SK-N-SH (cell line): ENCODE measurements around the gene C15orf40. TPM values are rescaled to one million over a fixed set of nuclear protein-coding genes. Genes with fewer than 3 reads are reported as not detected.

Experiments used
- CTCF ChIA-PET: fragments of 300-600, 350-600 bp; formaldehyde crosslinking; extraction: SDS; loops from one replicate; lab custom pipeline; 2021; lab: Yijun Ruan, JAX
- POLR2A ChIA-PET: fragments of 350-600 bp; sonication (Branson Sonifier 250); formaldehyde crosslinking; extraction: SDS; loops from one replicate; lab custom pipeline; 2020; ENCODE audit warnings: antibody characterized with exemption, inconsistent platforms; lab: Yijun Ruan, JAX
- DNase-seq: peaks from one replicate; pipeline ENCODE4 v3.0.0; 2012
- H2AFZ ChIP-seq: fragments of 200-600 bp; sonication (generic); 2 replicates; pipeline ENCODE4 v1.8.1; 2016; ENCODE audit warnings: antibody characterized with exemption, mild to moderate bottlenecking, low read depth
- H3F3A ChIP-seq: fragments of 200-600 bp; sonication (generic); replicated peaks from 2 replicates; pipeline ENCODE3; 2016; ENCODE audit warnings: antibody characterized with exemption, mild to moderate bottlenecking; ENCODE audit not compliant: insufficient read depth
- H3K27ac ChIP-seq, 2 experiments: fragments of 200-500 bp in 1 of 2; fragments of 200-600 bp in 1 of 2; sonication (Bioruptor generic) in 1 of 2; sonication (generic), shearing (Covaris generic) in 1 of 2; 2 replicates each; pipeline versions ENCODE4 v1.5.1 to v1.6.1; 2014 to 2016; ENCODE audit warnings: low read depth in 2 of 2, inconsistent platforms in 1 of 2, low read length in 1 of 2, mild to moderate bottlenecking in 1 of 2, mixed read lengths in 1 of 2
- H3K27me3 ChIP-seq: fragments of 200-600 bp; sonication (generic), shearing (Covaris generic); 2 replicates; pipeline ENCODE4 v1.6.1; 2016; ENCODE audit warnings: mixed run types; ENCODE audit not compliant: insufficient read depth
- H3K36me3 ChIP-seq, 2 experiments: fragments of 200-500 bp in 1 of 2; fragments of 200-600 bp in 1 of 2; sonication (Bioruptor generic) in 1 of 2; sonication (generic) in 1 of 2; replicated peaks in 1 of 2; 2 replicates each; pipeline versions ENCODE3 to v1.5.1; 2014 to 2016; ENCODE audit warnings: low read length in 1 of 2, mild to moderate bottlenecking in 1 of 2; ENCODE audit not compliant: insufficient read depth in 2 of 2, control insufficient read depth in 1 of 2
- H3K4me1 ChIP-seq, 2 experiments: fragments of 200-500 bp in 1 of 2; fragments of 200-600 bp in 1 of 2; sonication (Bioruptor generic) in 1 of 2; sonication (generic), shearing (Covaris generic) in 1 of 2; 2 replicates each; pipeline versions ENCODE4 v1.5.1 to v1.6.1; 2014 to 2016; ENCODE audit warnings: low read depth in 1 of 2, low read length in 1 of 2, mixed run types in 1 of 2; ENCODE audit not compliant: insufficient read depth in 2 of 2, control insufficient read depth in 1 of 2
- H3K4me2 ChIP-seq: fragments of 200-600 bp; sonication (generic), shearing (Covaris generic); 2 replicates; pipeline ENCODE4 v1.6.1; 2017; ENCODE audit warnings: mixed run types
- H3K4me3 ChIP-seq, 2 experiments: fragments of 200-500 bp in 1 of 2; fragments of 200-600 bp in 1 of 2; sonication (Bioruptor generic) in 1 of 2; sonication (generic), shearing (Covaris generic) in 1 of 2; 2 replicates each; pipeline versions ENCODE4 v1.5.1 to v1.8.1; 2014 to 2016; ENCODE audit warnings: low read depth in 2 of 2, inconsistent platforms in 1 of 2, low read length in 1 of 2, mild to moderate bottlenecking in 1 of 2, mixed read lengths in 1 of 2, moderate library complexity in 1 of 2
- H3K79me2 ChIP-seq: fragments of 200-600 bp; sonication (generic); 2 replicates; pipeline ENCODE4 v1.8.1; 2017; ENCODE audit warnings: mild to moderate bottlenecking; ENCODE audit not compliant: insufficient read depth
- H3K9ac ChIP-seq: fragments of 200-600 bp; sonication (generic); 2 replicates; pipeline ENCODE4 v1.6.1; 2017; ENCODE audit warnings: mixed run types
- H3K9me2 ChIP-seq: fragments of 200-600 bp; sonication (generic); 2 replicates; pipeline ENCODE4 v1.6.1; 2017; ENCODE audit warnings: mixed run types
- H3K9me3 ChIP-seq: fragments of 200-600 bp; sonication (generic); 2 replicates; pipeline ENCODE4 v1.6.1; 2017; ENCODE audit warnings: mixed run types, mild to moderate bottlenecking, moderate library complexity
- H4K20me1 ChIP-seq: fragments of 200-600 bp; sonication (generic); 2 replicates; pipeline ENCODE4 v1.6.1; 2017; ENCODE audit warnings: mild to moderate bottlenecking, mixed run types; ENCODE audit not compliant: insufficient read depth
- CTCF ChIP-seq: fragments of 200-600 bp; sonication (generic); IDR thresholded peaks from 2 replicates; pipeline ENCODE4 v1.6.1; 2017; ENCODE audit warnings: antibody characterized with exemption, mild to moderate bottlenecking, moderate library complexity
- ELF1 ChIP-seq: IDR thresholded peaks from 2 replicates; pipeline ENCODE4 v1.4.0; 2012
- EZH2phosphoT487 ChIP-seq: fragments of 200-600 bp; sonication (generic); IDR thresholded peaks from 2 replicates; pipeline ENCODE4 v1.6.1; 2017; ENCODE audit warnings: low read depth, mixed run types, mild to moderate bottlenecking, antibody characterized with exemption, moderate library complexity, borderline replicate concordance
- FOXJ3 ChIP-seq: sonication (generic); formaldehyde crosslinking; IDR thresholded peaks from 2 replicates; pipeline ENCODE4 v1.5.1; 2020; ENCODE audit warnings: mild to moderate bottlenecking, missing genetic modification reagents
- FOXM1 ChIP-seq: IDR thresholded peaks from 2 replicates; pipeline ENCODE4 v1.4.0; 2012; ENCODE audit warnings: low read depth, mild to moderate bottlenecking
- IRF3 ChIP-seq: fragments of 150-350 bp; IDR thresholded peaks from 2 replicates; pipeline ENCODE4 v1.6.1; 2016; ENCODE audit warnings: mild to moderate bottlenecking, low read depth, low read length
- JUND ChIP-seq: IDR thresholded peaks from 2 replicates; pipeline ENCODE4 v1.4.0; 2012
- MEF2A ChIP-seq: IDR thresholded peaks from 2 replicates; pipeline ENCODE4 v1.4.0; 2012; ENCODE audit warnings: low read depth, borderline replicate concordance
- MXI1 ChIP-seq: IDR thresholded peaks from 2 replicates; pipeline ENCODE4 v1.6.1; 2012; ENCODE audit warnings: mild to moderate bottlenecking, low read depth, low read length, improper control_type of control experiment
- NFIC ChIP-seq: IDR thresholded peaks from 2 replicates; pipeline ENCODE4 v1.4.0; 2012; ENCODE audit warnings: borderline replicate concordance
- NRF1 ChIP-seq: IDR thresholded peaks from 2 replicates; pipeline ENCODE4 v1.6.1; 2012; ENCODE audit warnings: low read depth, mild to moderate bottlenecking, low read length
- POLR2AphosphoS5 ChIP-seq: IDR thresholded peaks from 2 replicates; pipeline ENCODE4 v1.6.1; 2012; ENCODE audit warnings: low read depth, low read length
- RAD21 ChIP-seq: IDR thresholded peaks from 2 replicates; pipeline ENCODE4 v1.6.1; 2012; ENCODE audit warnings: mild to moderate bottlenecking, low read length
- RCOR1 ChIP-seq: fragments of 150-350 bp; IDR thresholded peaks from 2 replicates; pipeline ENCODE4 v1.6.1; 2017; ENCODE audit warnings: antibody characterized with exemption, low read length
- REST ChIP-seq: IDR thresholded peaks from 2 replicates; pipeline ENCODE4 v1.6.1; 2012; ENCODE audit warnings: mild to moderate bottlenecking, low read depth, low read length, moderate library complexity
- SIN3A ChIP-seq: IDR thresholded peaks from 2 replicates; pipeline ENCODE4 v1.6.1; 2012; ENCODE audit warnings: low read depth, mild to moderate bottlenecking, low read length, moderate library complexity, borderline replicate concordance
- SMC3 ChIP-seq: IDR thresholded peaks from 2 replicates; pipeline ENCODE4 v1.6.1; 2012; ENCODE audit warnings: low read depth, low read length, improper control_type of control experiment
- TCF12 ChIP-seq: IDR thresholded peaks from 2 replicates; pipeline ENCODE4 v1.4.0; 2012
- USF2 ChIP-seq: fragments of 150-350 bp; IDR thresholded peaks from 2 replicates; pipeline ENCODE4 v1.6.1; 2017; ENCODE audit warnings: antibody characterized with exemption, low read length, low read depth, borderline replicate concordance
- YY1 ChIP-seq: IDR thresholded peaks from 2 replicates; pipeline ENCODE4 v1.4.0; 2012; ENCODE audit warnings: low read depth, mild to moderate bottlenecking
- WGBS: methylation state at CpG from one replicate; pipeline ENCODE4 v1.1.6; 2017; ENCODE audit warnings: low lambda C conversion rate; 5-methylcytosine and 5-hydroxymethylcytosine counted together
- polyA plus RNA-seq, 3 experiments: library from polyadenylated mRNA; depleted of rRNA; stranded (reverse); fragments of >200 nt; gene quantifications; 2 replicates each; pipeline ENCODE4 v1.2.3, GENCODE V29; 2012

C15orf40 gene
- polyA plus RNA-seq, 1 of the 3 experiments (the other 2 are of a cell fraction), result 44.1 TPM

- ChIA-PET POLR2A (no interaction called here), CTCF (no interaction called here)
- DNase-seq, result no peak
- Histone ChIP-seq H3K4me3 (no peak overlapping the region), H2AFZ (no peak overlapping the region), H3K4me1 (no peaks in the 10 kb centered on the region), H3K79me2 (no peaks in the 10 kb centered on the region), H4K20me1 (no peaks in the 10 kb centered on the region), H3K9me2 (no peaks in the 10 kb centered on the region), H3K36me3 (no peaks in the 10 kb centered on the region), H3F3A (no peaks in the 10 kb centered on the region), H3K9me3 (no peaks in the 10 kb centered on the region), H3K27me3 (no peaks in the 10 kb centered on the region), H3K27ac (no peak overlapping the region), H3K4me2 (no peak overlapping the region), H3K9ac (no peak overlapping the region)
- TF ChIP-seq YY1, result no peak
- no peak for TF ChIP-seq MEF2A
- no peak for TF ChIP-seq RCOR1
- no peak for TF ChIP-seq MXI1
- TF ChIP-seq IRF3, result no peak
- no peak for TF ChIP-seq USF2
- TF ChIP-seq REST, result no peak
- TF ChIP-seq POLR2AphosphoS5, result no peak
- TF ChIP-seq EZH2phosphoT487, result no peak
- TF ChIP-seq TCF12, result no peak
- no peak for TF ChIP-seq CTCF
- TF ChIP-seq SIN3A, result no peak
- no peak for TF ChIP-seq ELF1
- TF ChIP-seq RAD21, result no peak
- no peak for TF ChIP-seq JUND
- no peak for TF ChIP-seq SMC3
- TF ChIP-seq FOXM1, result no peak
- no peak for TF ChIP-seq NFIC
- no peak for TF ChIP-seq NRF1
- no peak for TF ChIP-seq FOXJ3
- WGBS, result 92% methylated on average over 5 of the region's 5 CpGs
These were observed 66.1 kb downstream of the C15orf40 start for GRCh38 chr15:82945326-82945725.
